IPS DF 4.7 (cell line): ENCODE measurements around the gene RNASET2.

ENCODE experiments used
- DNase-seq: peaks from one replicate; pipeline ENCODE4 v3.0.0-alpha.2; 2013; ENCODE audit warnings: low spot score; ENCODE audit errors: extremely low read depth

RNASET2 gene

DNA sequence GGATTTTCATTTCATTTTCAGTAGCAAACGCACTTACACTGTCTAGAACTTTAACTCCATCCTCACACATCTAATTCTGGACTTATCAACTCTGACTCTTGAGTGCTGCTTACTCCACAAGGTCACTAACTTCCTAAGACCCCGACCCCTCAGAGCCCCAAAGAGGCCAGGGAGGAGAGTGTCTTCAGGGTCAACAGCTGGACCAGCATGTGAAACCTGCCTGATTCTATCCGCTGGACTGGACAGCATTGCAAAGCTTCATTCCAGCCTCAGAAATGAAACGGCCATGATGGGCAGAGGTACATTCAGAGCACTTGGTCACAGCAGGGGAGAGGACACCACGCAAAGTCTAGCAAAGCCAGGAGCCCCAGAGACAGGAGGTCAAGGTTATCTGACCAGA is 9.1 kb downstream of the RNASET2 start:
- no peak for DNase-seq

DNA sequence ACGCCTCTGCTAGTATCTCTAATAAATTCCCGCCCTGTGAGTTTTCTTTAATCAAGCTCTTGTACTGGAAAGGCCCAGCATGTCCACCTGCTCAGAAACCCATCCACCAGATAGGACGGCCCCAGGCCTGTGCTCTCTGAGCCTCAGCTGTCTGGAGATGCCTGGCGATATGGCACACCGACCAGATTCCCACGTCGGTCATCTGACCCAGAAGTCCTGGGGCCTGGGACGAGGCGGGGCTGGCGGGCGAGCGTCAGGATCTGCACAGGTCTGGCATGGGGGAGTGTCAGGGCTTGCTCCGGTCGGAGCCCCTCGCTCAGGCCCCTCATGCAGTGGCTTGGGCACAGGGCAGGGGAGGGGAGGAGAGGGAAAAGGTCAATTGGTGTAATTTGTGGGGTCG is 10.2 kb downstream of the RNASET2 start:
- no peak for DNase-seq

DNA sequence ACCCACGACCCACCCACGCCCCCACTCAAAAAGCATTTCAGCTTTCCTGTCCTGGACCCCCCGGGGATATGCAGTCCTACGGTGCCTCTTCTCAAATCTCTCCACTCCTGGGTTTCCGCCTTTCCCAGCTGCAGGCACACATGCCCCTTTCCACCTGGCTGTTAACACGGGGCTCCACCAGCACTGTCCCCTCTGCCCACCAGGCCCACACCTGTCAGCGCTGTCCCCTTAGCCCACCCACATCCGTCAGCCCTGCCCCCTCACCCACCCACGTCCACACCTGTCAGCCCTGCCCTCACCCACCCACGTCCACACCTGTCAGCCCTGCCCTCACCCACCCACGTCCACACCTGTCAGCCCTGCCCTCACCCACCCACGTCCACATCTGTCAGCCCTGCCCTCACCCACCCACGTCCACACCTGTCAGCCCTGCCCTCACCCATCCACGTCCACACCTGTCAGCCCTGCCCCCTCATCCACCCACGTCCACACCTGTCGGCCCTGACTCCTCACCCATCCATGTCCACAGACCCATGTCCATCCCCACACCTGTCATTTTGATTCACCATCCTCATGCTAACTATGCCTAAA is 11.6 kb downstream of the RNASET2 start:
- DNase-seq = no peak

DNA sequence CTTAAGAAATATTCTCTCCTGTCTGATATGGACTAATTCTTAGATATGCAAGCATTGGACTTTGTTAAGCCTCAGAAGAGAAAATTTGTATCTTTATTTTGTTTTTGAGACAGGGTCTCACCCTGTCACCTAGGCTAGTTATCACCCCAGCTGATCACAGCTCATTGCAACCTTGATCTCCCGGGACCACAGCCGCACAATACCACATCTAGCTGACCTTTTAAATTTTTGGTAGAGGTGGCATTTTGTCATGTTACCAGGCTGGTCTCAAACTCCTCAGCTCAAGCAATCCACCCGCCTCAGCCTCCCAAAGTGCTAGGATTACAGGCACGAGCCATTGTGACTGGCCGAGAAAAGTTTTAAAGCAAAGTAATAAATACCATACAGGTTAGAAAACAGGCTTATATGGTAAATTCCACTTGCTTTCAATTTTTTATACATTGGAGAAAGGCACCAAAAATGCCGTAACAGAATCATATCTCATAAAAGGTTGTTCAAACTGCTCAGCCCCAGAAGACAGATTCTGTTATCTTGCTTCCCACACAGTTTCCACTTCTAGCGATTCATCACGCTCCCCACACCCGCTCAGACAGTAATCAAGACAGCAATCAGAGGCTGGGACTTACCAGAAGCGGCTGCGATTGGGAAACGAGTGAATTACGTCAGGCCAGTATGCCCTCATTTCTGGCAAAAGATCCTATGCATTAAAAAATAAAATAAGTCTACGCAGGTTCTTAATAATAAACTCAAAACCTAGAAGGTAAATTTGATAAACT is 13.8 kb downstream of the RNASET2 start:
- no peak for DNase-seq

DNA sequence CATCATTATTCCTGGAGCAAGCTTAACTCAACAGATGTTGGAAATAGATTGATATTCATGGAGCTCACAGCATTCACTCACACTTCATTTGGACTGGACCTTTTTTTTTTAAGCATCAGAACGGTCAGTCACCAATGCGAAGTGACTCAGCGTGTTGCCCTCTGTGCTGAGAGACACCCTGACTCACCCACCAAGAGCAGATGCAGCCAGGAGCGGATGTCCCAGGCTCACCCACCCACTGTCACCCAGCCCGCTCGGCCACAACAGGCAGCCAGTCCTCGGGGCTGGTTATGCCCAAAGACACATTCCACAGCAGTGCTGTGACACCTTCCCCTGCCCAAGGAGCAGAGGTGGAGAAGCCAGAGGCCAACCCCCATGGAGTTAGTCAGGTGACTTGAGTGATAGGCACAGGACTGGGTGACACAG is 15.7 kb downstream of the RNASET2 start:
- DNase-seq = no peak

DNA sequence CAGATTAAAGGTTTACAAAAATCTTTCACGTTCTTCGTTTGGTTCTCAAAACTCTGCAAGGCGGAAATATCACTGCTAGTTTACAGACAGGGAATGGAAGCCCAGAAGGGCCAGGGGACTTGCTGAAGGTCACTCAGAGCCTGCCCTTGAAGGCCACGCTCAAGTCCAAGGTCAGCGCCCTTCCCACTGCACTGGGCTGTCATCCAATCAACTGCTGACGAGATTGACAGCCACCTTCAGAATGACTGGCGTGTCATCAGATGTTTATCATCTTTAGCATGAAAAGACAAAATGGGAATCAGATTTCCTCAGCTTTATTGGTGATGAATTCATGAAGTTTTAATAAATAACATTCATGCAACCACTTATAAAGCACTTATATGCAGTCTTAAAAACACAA is 16.5 kb downstream of the RNASET2 start:
- no peak for DNase-seq

DNA sequence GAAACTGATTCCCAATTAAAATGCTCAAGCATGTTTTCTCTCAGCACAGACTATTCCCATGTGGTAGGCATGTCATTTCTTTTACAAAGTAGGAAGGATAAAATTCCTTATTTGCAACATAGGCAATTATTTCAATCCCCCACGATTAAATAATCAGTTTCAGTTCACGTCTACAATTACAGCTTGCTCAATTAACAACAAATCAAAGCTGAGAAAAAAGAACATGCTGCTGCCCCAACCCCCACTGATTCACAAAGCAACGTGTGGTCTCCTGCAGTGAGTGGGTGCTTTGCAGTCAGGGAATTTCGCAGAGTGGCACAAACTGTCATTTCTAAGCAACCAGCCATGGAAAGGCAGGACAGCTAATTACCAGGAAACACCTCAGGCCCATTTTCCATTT is 17.0 kb downstream of the RNASET2 start:
- DNase-seq = no peak

DNA sequence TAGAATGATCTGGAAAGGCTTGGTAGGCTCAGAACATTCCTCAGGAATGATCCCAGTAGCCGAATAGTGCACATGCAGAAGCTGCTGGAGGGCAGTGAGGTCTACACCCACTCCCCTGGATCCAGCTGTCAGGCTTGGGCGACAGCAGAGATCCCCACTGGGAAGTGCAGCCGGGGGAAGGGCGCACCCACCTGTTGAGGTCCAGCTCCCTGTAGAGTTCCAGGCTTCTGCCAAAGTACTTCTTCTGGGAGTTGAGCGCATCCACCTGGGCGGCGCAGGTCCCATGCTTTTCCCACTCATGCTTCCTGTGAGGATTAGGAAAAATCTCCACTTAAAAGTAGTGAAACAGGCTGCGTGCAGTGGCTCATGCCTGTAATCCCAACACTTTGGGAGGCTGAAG is 17.6 kb downstream of the RNASET2 start:
- no peak for DNase-seq

DNA sequence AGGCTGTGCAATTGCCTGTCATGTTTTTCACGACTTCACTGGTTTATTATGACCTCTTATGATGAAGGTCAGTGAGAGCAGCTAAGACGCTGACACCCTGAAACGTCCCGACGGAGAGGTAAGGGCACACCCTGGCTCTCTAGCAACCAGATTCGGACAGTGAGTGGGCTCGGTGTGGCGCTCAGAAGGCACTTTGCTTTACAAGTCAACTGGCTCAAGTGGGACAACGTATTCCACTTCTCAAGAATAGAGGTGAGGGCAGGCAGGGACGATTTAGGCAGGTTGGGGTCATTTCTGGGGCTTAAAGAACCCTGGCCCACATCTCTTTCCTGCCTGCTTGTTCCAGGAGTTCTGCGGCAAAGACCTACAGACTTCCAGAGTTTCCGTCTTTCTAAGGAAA is 18.2 kb downstream of the RNASET2 start:
- DNase-seq = no peak

DNA sequence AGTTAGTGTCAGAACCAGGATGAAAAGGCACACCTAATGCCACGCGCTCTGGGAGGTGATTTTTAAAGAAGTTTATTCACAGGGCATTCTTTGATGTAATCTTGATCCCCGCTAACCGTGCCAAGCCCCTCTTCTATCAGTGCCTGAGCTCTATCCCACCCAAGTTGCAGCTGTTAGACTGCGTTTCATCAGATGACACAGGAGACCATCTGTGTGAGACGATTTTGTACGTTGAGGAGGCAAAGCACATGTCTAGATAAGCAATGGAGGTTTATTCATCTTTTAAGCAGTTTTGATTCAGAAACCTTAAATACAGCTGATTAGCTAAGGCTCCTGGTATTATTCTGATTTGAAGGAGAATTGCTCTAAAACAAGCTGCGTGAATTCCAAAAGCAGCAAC is 18.6 kb downstream of the RNASET2 start:
- no peak for DNase-seq

DNA sequence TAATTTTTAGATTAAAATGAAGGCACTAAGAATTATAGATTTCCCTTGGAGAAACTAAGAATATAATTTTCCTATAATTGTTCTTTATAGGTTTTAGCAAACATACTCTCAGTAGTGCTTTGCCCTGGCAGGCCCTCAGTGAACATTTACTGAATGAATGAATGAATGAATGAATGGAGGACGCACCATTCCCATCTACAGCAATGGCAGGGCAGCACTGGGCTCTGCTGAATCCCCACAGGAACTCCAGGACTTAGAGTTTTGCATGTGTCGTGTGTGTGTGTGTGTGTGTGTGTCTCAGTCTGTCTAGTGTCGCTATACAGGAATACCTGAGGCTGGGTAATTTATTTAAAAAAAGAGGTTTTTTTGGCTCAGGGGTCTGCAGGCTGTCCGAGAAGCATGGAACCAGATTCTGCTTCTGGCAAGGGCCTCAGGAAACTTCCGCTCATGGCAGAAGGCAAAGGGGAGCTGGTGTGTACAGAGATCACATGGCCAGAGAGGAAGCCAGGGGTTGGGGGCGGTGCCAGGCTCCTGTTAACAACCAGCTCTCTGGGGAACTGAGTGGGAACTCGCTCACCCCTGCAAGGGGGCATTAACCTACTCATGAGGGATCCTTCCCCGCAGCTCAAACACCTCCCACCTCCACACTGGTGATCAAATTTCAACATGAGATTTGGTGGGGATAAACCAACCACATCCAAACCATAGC is 20.1 kb downstream of the RNASET2 start:
- DNase-seq = no peak

DNA sequence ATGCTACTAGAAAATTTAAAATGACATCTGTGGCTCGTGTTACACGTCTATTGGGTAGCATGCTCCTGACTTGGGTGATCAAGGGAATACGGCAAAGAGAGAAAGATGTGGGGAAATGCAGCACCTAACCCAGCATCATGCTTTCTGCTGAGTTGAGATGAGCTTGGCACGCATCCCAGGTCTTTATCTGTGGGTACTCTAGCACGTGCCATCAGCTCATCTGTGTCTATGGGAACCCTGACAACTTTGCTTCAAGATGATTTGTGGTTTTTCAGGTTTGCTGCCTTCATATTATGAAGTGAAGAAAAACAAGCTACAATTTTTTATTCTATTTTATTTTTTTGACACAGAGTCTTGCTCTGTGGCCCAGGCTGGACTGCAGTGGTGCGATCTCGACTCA is 21.0 kb downstream of the RNASET2 start:
- no peak for DNase-seq

DNA sequence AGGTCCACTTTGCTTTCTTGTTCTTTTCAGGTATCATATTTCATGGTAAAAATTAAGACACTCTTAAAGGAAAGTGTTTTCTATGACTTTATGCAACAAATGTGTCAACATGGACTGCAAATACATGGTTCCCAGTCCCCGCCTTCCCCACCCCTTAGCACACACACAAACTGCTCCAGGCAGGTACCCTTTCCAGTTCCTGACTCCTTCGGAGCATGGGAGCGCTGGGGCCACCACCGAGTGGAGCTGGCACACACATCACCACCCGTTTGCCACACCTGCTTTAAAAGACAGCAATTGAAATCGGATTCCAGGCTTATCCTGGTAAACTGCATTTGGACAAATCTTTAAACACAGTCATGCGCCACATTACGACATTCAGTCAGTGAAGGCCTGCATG is 22.2 kb downstream of the RNASET2 start:
- DNase-seq = no peak

DNA sequence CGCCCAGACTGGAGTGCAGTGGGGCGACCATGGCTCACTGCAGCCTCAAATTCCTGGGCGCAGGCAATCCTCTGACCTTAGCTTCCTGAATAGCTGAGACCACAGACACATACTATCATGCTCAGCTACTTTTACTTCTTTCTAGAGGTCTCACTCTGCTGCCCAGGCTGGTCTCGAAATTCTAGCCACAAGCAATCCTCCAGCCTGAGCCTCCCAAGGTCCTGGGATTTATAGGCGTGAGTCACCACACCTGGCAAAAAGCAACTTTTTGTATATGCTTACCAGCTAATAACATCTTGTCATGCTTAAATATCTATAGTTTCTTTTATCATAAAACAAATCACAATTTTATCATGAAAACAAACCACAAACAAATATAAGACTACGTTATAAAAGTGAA is 23.0 kb downstream of the RNASET2 start:
- no peak for DNase-seq

DNA sequence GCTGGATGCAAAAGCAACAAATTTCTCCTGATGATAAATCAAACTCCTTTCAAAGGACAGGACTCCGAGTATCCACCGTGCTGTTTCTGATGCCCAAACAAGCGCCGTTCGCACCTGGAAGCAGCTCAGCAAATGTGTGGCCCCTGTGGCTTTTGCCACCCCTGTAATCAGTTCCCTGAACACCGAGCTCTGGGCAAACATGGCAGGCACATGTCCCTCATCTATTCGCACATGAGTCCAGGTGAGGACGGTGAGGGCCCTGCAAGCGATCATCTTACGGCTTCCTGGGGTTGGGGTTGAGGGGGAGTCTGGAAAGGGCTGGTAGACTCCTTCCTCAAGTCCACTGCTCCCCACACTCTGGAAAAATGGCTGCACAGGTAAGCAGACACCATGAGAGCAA is 23.7 kb downstream of the RNASET2 start:
- DNase-seq = no peak

DNA sequence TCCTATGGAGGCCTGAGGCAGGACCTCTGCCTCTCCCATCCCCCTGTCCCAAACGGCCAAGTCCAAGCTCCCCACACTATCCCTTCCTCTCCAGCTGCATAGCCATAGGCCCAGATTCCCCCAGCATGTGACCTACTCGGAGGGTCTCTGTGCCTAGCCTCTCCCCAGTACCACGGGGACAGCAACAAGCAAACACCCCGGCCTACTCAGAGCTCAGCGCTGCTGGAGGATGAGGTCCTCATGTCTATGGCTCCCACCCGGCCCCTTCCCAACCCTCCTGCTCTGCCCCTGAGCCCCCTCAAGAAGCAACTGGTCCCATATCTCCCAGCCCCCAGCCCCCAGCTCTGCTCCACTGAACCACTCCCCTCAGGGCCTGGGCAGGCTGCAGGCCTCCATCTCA is 24.2 kb downstream of the RNASET2 start:
- no peak for DNase-seq

DNA sequence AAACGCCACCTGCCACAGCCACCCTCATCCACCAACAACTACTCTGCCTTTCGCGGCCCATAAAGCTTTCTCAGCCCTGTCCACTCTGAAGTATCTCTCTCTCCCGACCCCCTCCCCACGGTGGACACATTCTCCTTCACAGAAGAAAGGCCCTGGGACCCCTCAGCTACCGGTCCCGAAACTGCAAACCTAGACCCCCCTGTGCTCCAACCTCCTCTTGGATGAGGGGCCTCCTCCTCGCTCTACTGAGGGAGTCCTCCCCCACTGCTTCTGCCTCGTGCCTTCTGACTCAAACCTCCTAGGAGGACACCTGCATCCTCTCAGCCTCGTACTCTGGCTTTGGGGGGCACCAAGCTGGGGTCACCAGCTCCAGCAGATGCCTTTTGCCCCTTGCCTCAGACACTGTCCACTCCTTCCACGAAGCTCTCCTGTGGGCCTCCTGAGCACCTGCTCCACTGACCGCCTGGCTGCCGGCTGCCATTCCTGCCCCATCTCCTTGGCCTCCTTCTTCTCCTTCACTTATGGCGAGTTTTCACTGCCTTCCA is 24.9 kb downstream of the RNASET2 start:
- DNase-seq = no peak

DNA sequence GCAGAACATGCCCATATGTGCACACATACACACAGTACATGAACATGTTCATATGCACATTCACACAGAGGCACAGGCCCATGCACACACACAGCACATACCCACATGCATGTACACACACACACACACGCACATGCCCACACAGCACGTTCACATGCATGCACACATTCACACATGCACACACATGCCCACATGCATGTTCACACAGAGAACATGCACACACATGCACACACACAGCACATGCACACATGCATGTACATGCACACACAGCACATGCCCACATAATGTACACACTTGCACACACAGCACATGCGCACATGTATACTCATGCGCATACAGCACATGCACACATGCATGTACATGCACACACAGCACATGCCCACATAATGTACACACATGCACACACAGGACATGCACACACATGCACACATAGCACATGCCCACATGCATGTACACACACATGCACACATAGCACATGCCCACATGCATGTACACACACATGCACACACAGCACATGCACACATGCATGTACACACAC is 25.9 kb downstream of the RNASET2 start:
- no peak for DNase-seq

DNA sequence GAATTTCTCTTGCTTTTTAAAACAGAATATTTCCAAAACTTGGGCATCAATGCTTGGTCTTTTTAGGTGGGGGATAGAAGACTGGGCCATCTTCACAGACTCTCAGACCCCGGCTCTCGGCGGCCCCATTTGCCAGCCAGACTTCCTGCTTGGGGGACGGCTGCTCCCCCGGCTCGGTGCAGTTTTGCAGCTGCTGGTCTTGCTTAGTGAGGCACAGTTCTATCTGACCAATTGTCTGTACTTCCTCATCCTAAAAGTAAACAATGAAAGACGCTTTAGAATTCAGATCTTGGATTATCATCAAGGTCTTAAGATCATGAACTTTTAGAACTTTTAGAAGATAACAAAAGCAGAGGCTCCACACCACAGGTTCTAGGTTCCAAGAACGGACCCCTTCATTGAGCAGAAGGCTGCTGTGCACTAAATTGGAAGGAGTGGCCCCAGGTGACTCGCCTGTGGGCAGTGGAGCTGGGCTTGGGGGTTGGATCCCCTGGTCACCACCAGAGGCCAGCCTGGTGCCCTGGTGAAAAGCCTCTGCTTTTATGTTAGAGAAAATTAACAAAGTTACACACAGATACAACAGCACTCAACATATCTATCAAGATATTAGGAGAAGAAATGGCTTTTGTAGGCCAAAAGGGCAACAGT is 26.7 kb downstream of the RNASET2 start:
- no peak for DNase-seq

DNA sequence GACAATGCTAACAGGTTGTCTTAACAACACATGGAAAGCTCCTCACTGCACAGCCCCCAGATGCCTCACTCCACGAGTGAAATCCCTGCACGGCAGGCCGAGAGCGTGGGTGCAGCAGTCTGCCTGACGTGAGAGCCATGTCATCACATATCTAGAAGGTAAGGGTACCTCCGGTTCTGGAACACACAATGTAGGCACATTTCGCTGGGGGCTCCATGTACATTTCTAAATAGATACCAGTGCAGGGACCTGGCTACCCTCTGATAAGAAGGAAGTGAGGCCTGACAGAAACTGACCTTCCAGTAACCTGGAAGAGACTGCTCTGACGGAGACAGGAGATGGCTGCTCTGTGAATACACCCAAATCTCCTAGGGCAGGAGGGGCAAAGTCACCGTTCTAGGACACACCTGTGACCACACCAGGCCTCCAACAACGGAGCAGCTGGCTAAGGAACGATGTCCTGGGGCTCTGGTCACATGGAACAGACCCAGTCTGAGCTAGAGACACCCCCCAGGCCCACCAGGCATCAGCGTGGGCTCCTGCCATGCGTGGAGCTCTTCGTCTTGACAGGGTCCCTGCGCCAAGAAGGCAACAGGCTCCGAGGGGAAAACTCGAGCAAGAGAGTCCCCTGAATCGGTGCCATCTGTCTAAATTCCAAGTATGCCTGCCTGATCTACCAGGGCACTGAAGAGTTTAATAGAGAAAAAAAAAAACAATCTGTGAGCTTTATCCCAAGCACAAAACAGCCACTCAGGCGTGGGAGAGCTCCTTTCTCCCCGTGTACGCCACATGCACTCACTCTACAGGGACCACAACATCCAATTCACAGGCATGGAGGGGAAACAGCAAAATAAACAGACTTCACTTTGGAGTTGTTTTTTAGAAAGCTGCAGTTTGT is 27.5 kb downstream of the RNASET2 start:
- no peak for DNase-seq
